Mesendoderm (in vitro differentiated cells): ENCODE measurements around the gene FBN2.

ENCODE experiments used
- DNase-seq: peaks from one replicate; pipeline ENCODE4 v3.0.0; 2013
- H2AK5ac ChIP-seq: 2 replicates; pipeline ENCODE4 v1.6.1; 2013; ENCODE audit warnings: low read length, inconsistent platforms
- H2BK120ac ChIP-seq: 2 replicates; pipeline ENCODE4 v1.6.1; 2013; ENCODE audit warnings: low read depth, mild to moderate bottlenecking, low read length, moderate library complexity, mixed read lengths
- H2BK15ac ChIP-seq: replicated peaks from 2 replicates; pipeline ENCODE4 v1.6.1; 2013; ENCODE audit warnings: low read depth, mild to moderate bottlenecking, moderate library complexity
- H2BK5ac ChIP-seq: 2 replicates; pipeline ENCODE4 v1.6.1; 2013; ENCODE audit warnings: low read length, inconsistent platforms
- H3K18ac ChIP-seq: 2 replicates; pipeline ENCODE4 v1.6.1; 2013; ENCODE audit warnings: mild to moderate bottlenecking, low read length, mixed read lengths
- H3K23ac ChIP-seq: one replicate; pipeline ENCODE4 v1.6.1; 2013; ENCODE audit warnings: low read length
- H3K27ac ChIP-seq: 2 replicates; pipeline ENCODE4 v1.5.1; 2013; ENCODE audit warnings: low read depth, mild to moderate bottlenecking, inconsistent platforms, low read length, moderate library complexity
- H3K27me3 ChIP-seq: 2 replicates; pipeline ENCODE4 v1.6.1; 2013; ENCODE audit warnings: low read length, control low read depth, mild to moderate bottlenecking, inconsistent platforms; ENCODE audit not compliant: insufficient read depth, poor library complexity
- H3K36me3 ChIP-seq: 2 replicates; pipeline ENCODE4 v1.6.1; 2013; ENCODE audit warnings: low read length, inconsistent platforms; ENCODE audit not compliant: control insufficient read depth, insufficient read depth
- H3K4ac ChIP-seq: one replicate; pipeline ENCODE4 v1.6.1; 2013; ENCODE audit warnings: low read depth, mild to moderate bottlenecking, low read length, moderate library complexity
- H3K4me1 ChIP-seq: 2 replicates; pipeline ENCODE4 v1.6.1; 2013; ENCODE audit warnings: low read depth, low read length, inconsistent platforms; ENCODE audit not compliant: control insufficient read depth
- H3K4me2 ChIP-seq: 2 replicates; pipeline ENCODE4 v1.6.1; 2013; ENCODE audit warnings: low read length
- H3K4me3 ChIP-seq: 2 replicates; pipeline ENCODE4 v1.5.1; 2013; ENCODE audit warnings: mild to moderate bottlenecking, low read length
- H3K56ac ChIP-seq: one replicate; pipeline ENCODE4 v1.6.1; 2013; ENCODE audit warnings: low read length
- H3K79me1 ChIP-seq: 2 replicates; pipeline ENCODE4 v1.6.1; 2013; ENCODE audit warnings: low read length, inconsistent platforms
- H3K79me2 ChIP-seq: 2 replicates; pipeline ENCODE4 v1.6.1; 2013; ENCODE audit warnings: mild to moderate bottlenecking, low read length; ENCODE audit not compliant: control insufficient read depth, insufficient read depth
- H3K9ac ChIP-seq: 2 replicates; pipeline ENCODE4 v1.6.1; 2013; ENCODE audit warnings: low read length, inconsistent platforms
- H4K5ac ChIP-seq: one replicate; pipeline ENCODE4 v1.6.1; 2013; ENCODE audit warnings: low read length
- H4K8ac ChIP-seq: one replicate; pipeline ENCODE4 v1.6.1; 2013; ENCODE audit warnings: low read depth, mild to moderate bottlenecking, control low read depth, low read length, moderate library complexity
- WGBS: extraction: QIAGEN DNeasy Blood & Tissue Kit; methylation state at CpG from one replicate; pipeline ENCODE4 v1.1.7; 2013; ENCODE audit warnings: low lambda C conversion rate, missing lambda C conversion rate; ENCODE audit not compliant: insufficient coverage; ENCODE audit errors: extremely low coverage; 5-methylcytosine and 5-hydroxymethylcytosine counted together

Gene FBN2

GRCh38 chr5:128475693-128476092 is 62.4 kb downstream of the FBN2 start:
- H3K4me3 ChIP-seq, result no peak overlapping the region
- no peak overlapping the region for H4K5ac ChIP-seq
- H2BK5ac ChIP-seq, result no peak overlapping the region
- DNase-seq, result peak; percentile 52
- H3K79me2 ChIP-seq, result no peaks in the 10 kb centered on the region
- no peak overlapping the region for H3K27ac ChIP-seq
- no peak overlapping the region for H3K56ac ChIP-seq
- H3K79me1 ChIP-seq, result peaks cover 11% of the 10 kb centered on the region
- H3K23ac ChIP-seq, result no peak overlapping the region
- no peaks in the 10 kb centered on the region for H3K36me3 ChIP-seq
- no peak overlapping the region for H4K8ac ChIP-seq
- no peaks in the 10 kb centered on the region for H3K27me3 ChIP-seq
- no peak overlapping the region for H3K9ac ChIP-seq
- H3K18ac ChIP-seq, result no peak overlapping the region
- H3K4ac ChIP-seq, result no peak overlapping the region
- WGBS, result no CpG with 5 or more reads among the region's 3 CpGs
- H2AK5ac ChIP-seq, result no peak overlapping the region
- H3K4me2 ChIP-seq, result no peak overlapping the region
- H3K4me1 ChIP-seq, result peaks cover 2% of the 10 kb centered on the region
- H2BK15ac ChIP-seq, result no peak overlapping the region
- H2BK120ac ChIP-seq, result no peak overlapping the region

DNA sequence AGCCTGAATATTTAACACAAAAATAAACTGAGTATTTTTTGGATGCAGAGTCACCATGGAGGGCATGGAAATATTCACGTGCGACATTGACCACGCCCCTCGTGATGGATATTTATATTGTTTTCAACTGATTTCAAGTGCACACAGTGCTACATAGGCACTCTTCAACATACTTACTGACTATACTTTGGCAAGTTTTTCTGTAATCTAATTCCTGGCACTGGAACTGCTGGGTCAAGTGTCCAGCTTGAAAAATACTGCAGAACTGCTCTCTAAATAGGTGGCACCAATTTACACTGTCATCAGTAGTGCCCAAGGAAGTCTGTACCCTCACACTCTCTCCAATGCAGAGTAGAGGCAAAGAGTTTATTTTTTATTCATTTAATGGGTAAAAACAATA is 65.1 kb downstream of the FBN2 start:
- H3K9ac ChIP-seq, result no peak overlapping the region
- DNase-seq, result no peak
- no peak overlapping the region for H2AK5ac ChIP-seq
- no peak overlapping the region for H2BK15ac ChIP-seq
- H4K8ac ChIP-seq, result no peak overlapping the region
- H3K4ac ChIP-seq, result no peak overlapping the region
- H3K79me1 ChIP-seq, result peaks cover 11% of the 10 kb centered on the region
- H2BK5ac ChIP-seq, result no peak overlapping the region
- no peak overlapping the region for H3K23ac ChIP-seq
- no peak overlapping the region for H3K56ac ChIP-seq
- H4K5ac ChIP-seq, result no peak overlapping the region
- WGBS, result no CpG with 5 or more reads among the region's 4 CpGs
- H3K27ac ChIP-seq, result no peak overlapping the region
- H3K79me2 ChIP-seq, result no peaks in the 10 kb centered on the region
- H3K4me3 ChIP-seq, result no peak overlapping the region
- no peak overlapping the region for H3K4me2 ChIP-seq
- H2BK120ac ChIP-seq, result no peak overlapping the region
- peaks cover 2% of the 10 kb centered on the region for H3K4me1 ChIP-seq
- H3K36me3 ChIP-seq, result no peaks in the 10 kb centered on the region
- H3K27me3 ChIP-seq, result no peaks in the 10 kb centered on the region
- H3K18ac ChIP-seq, result no peak overlapping the region

GRCh38 chr5:128472036-128472435 is 66.0 kb downstream of the FBN2 start:
- Histone ChIP-seq H3K27me3 (no peaks in the 10 kb centered on the region), H3K4me3 (no peak overlapping the region), H4K8ac (no peak overlapping the region), H3K18ac (no peak overlapping the region), H3K56ac (no peak overlapping the region), H2BK15ac (no peak overlapping the region), H2BK120ac (no peak overlapping the region), H3K79me2 (no peaks in the 10 kb centered on the region), H3K27ac (no peak overlapping the region), H2AK5ac (no peak overlapping the region), H3K36me3 (no peaks in the 10 kb centered on the region), H3K4me2 (no peak overlapping the region), H3K23ac (no peak overlapping the region), H4K5ac (no peak overlapping the region), H3K4me1 (peaks cover 2% of the 10 kb centered on the region), H3K9ac (no peak overlapping the region), H3K79me1 (peaks cover 11% of the 10 kb centered on the region), H2BK5ac (no peak overlapping the region), H3K4ac (no peak overlapping the region)
- no peak for DNase-seq
- WGBS, result no CpG with 5 or more reads among the region's 2 CpGs

DNA sequence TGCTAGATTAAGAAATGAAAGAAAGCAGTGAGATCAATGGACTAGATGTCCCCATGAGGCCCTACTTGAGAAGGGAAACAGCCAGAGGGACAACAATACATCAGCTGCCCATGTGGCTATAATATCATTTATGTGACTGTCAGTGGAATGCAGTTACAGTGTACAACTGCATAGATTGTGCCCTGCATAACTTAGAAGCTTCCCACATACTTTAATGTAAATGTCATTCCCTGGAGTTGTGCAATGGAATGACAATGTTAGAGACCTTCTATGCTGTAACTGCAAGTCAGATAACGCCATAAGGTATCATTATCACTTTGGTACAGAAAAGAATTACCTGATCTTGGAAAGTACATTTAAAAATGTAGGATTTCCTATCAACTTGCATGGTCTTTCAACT is 67.4 kb downstream of the FBN2 start:
- Histone ChIP-seq H3K36me3 (no peaks in the 10 kb centered on the region), H4K8ac (no peak overlapping the region), H2AK5ac (no peak overlapping the region), H3K9ac (no peak overlapping the region), H2BK15ac (no peak overlapping the region), H3K79me1 (peaks cover 11% of the 10 kb centered on the region), H3K18ac (no peak overlapping the region), H2BK5ac (no peak overlapping the region), H3K4me1 (peaks cover 2% of the 10 kb centered on the region), H3K4me2 (no peak overlapping the region), H3K27me3 (no peaks in the 10 kb centered on the region), H3K56ac (no peak overlapping the region), H2BK120ac (no peak overlapping the region), H4K5ac (no peak overlapping the region), H3K79me2 (no peaks in the 10 kb centered on the region), H3K4ac (no peak overlapping the region), H3K4me3 (no peak overlapping the region), H3K23ac (no peak overlapping the region), H3K27ac (no peak overlapping the region)
- no peak for DNase-seq
- no CpG with 5 or more reads among the region's 1 CpG for WGBS

GRCh38 chr5:128469912-128470311 is 68.1 kb downstream of the FBN2 start:
- H2BK15ac ChIP-seq, result no peak overlapping the region
- H3K23ac ChIP-seq, result no peak overlapping the region
- no peak overlapping the region for H2AK5ac ChIP-seq
- no peak overlapping the region for H3K27ac ChIP-seq
- no peak overlapping the region for H2BK5ac ChIP-seq
- H3K4me1 ChIP-seq, result peaks cover under 1% of the 10 kb centered on the region
- H3K79me2 ChIP-seq, result no peaks in the 10 kb centered on the region
- no peak overlapping the region for H3K18ac ChIP-seq
- DNase-seq, result no peak
- no peak overlapping the region for H3K4me2 ChIP-seq
- H3K9ac ChIP-seq, result no peak overlapping the region
- no peak overlapping the region for H2BK120ac ChIP-seq
- no peak overlapping the region for H4K5ac ChIP-seq
- H3K4me3 ChIP-seq, result no peak overlapping the region
- no peak overlapping the region for H4K8ac ChIP-seq
- H3K56ac ChIP-seq, result no peak overlapping the region
- H3K4ac ChIP-seq, result no peak overlapping the region
- H3K36me3 ChIP-seq, result no peaks in the 10 kb centered on the region
- H3K27me3 ChIP-seq, result no peaks in the 10 kb centered on the region
- no CpG with 5 or more reads among the region's 2 CpGs for WGBS
- H3K79me1 ChIP-seq, result peaks cover 10% of the 10 kb centered on the region

DNA sequence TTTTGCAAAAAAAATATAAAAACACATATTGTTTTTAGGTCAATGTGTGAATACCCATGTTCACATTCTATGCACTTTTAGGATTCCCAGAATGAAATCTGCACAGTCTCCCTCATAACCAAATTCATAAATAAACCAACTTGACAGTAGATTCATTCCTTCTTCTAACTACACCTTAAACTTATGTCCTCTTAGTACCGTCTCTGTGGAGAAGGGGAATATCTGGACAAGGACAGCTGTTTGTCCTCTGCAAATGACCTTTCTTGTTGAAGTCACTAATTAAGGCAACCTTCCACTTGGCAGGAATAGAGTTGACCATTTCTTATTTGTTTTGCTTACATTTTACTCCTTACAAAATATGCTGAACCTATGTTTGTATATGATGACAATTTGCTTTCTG is 71.1 kb downstream of the FBN2 start:
- Histone ChIP-seq H3K79me1 (peaks cover 2% of the 10 kb centered on the region), H3K4me2 (no peak overlapping the region), H3K36me3 (peaks cover 3% of the 10 kb centered on the region), H4K8ac (no peak overlapping the region), H2BK15ac (no peak overlapping the region), H3K4me3 (no peak overlapping the region), H4K5ac (no peak overlapping the region), H3K27me3 (no peaks in the 10 kb centered on the region), H3K79me2 (no peaks in the 10 kb centered on the region), H3K27ac (no peak overlapping the region), H2AK5ac (no peak overlapping the region), H3K56ac (no peak overlapping the region), H3K4ac (no peak overlapping the region), H3K18ac (no peak overlapping the region), H3K23ac (no peak overlapping the region), H2BK5ac (no peak overlapping the region), H3K4me1 (no peaks in the 10 kb centered on the region), H3K9ac (no peak overlapping the region), H2BK120ac (no peak overlapping the region)
- no CpG with 5 or more reads among the region's 1 CpG for WGBS
- DNase-seq, result no peak
